GM12878 (cell line): Measurements from ENCODE around the gene ARID5B. TPM values are rescaled to one million over a fixed set of nuclear protein-coding genes. Genes with fewer than 3 reads are reported as not detected.

Experiments
- ATAC-seq: fragments of 200-7000 bp; cut with Tn5 transposase; 3 replicates; pipeline ENCODE4 v1.9.1; 2020; ENCODE audit warnings: mild to moderate bottlenecking, moderate library complexity
- BruUV-seq: library from RNA; stranded (reverse); fragments of 400-500 nt; replicated peaks from 2 replicates; lab custom pipeline; 2021; lab: Mats Ljungman, UMichigan
- CTCF ChIA-PET: fragments of 300-600 bp; sonication (Branson Sonifier 250); formaldehyde crosslinking; extraction: SDS; loops from one replicate; lab custom pipeline; 2021; ENCODE audit warnings: inconsistent platforms; lab: Yijun Ruan, JAX
- POLR2A ChIA-PET: fragments of 350-600 bp; formaldehyde crosslinking; extraction: SDS; loops from one replicate; lab custom pipeline; 2021; ENCODE audit warnings: inconsistent platforms; lab: Charles Lee
- RAD21 ChIA-PET: fragments of 300-600 bp; sonication (Branson Sonifier 250); formaldehyde crosslinking; loops from one replicate; lab custom pipeline; 2023; ENCODE audit warnings: antibody characterized with exemption; ENCODE audit not compliant: unreplicated experiment; lab: Charles Lee
- SMC1A ChIA-PET: fragments of 300-600 bp; sonication (Branson Sonifier 250); formaldehyde crosslinking; loops from one replicate; lab custom pipeline; 2023; ENCODE audit not compliant: unreplicated experiment, uncharacterized antibody; lab: Charles Lee
- DNase-seq: peaks from one replicate; pipeline ENCODE4 v3.0.0-alpha.2; 2011; ENCODE audit warnings: low read depth, low spot score
- FAIRE-seq: peaks from 3 replicates; lab custom pipeline; 2011; peaks lifted over from hg19 to GRCh38; lab: Jason Lieb, UNC
- H2AFZ ChIP-seq: 2 replicates; pipeline ENCODE4 v1.6.0; 2011; ENCODE audit warnings: low read depth, low read length, control low read depth; ENCODE audit not compliant: control insufficient read depth
- H3K27ac ChIP-seq: 2 replicates; pipeline ENCODE4 v1.5.1; 2011; ENCODE audit warnings: control low read depth; ENCODE audit not compliant: control insufficient read depth, insufficient read depth
- H3K27me3 ChIP-seq, 2 experiments: replicated peaks in 1 of 2; 2 replicates each; pipeline versions ENCODE4 v1.6.0 to v1.6.1; 2011; ENCODE audit warnings: low read length in 1 of 2; ENCODE audit not compliant: control insufficient read depth in 2 of 2, insufficient read depth in 2 of 2
- H3K36me3 ChIP-seq, 2 experiments: 2 replicates each; pipeline ENCODE4 v1.5.1; 2011; ENCODE audit warnings: low read length in 1 of 2; ENCODE audit not compliant: control insufficient read depth in 2 of 2, insufficient read depth in 2 of 2
- H3K4me1 ChIP-seq: 2 replicates; pipeline ENCODE4 v1.6.1; 2011; ENCODE audit warnings: mild to moderate bottlenecking, low read length, moderate library complexity, mixed read lengths; ENCODE audit not compliant: control insufficient read depth, insufficient read depth
- H3K4me2 ChIP-seq: 2 replicates; pipeline ENCODE4 v1.6.0; 2011; ENCODE audit warnings: control low read depth; ENCODE audit not compliant: control insufficient read depth, insufficient read depth
- H3K4me3 ChIP-seq: fragments of 200-600 bp; sonication (generic); 2 replicates; pipeline ENCODE4 v1.5.1; 2016
- H3K79me2 ChIP-seq: 2 replicates; pipeline ENCODE4 v1.6.0; 2011; ENCODE audit warnings: low read length; ENCODE audit not compliant: control insufficient read depth, insufficient read depth
- H3K9ac ChIP-seq: 2 replicates; pipeline ENCODE4 v1.8.0; 2011; ENCODE audit warnings: low read length, control low read depth, mixed read lengths; ENCODE audit not compliant: control insufficient read depth, insufficient read depth
- H3K9me3 ChIP-seq: replicated peaks from 3 replicates; pipeline ENCODE4 v1.5.1; 2011; ENCODE audit warnings: mild to moderate bottlenecking, low read length; ENCODE audit not compliant: control insufficient read depth, insufficient read depth
- H4K20me1 ChIP-seq: 2 replicates; pipeline ENCODE4 v1.6.0; 2011; ENCODE audit not compliant: control insufficient read depth, insufficient read depth
- E4F1 ChIP-seq: fragments of 450-650 bp; IDR thresholded peaks from 2 replicates; pipeline ENCODE4 v1.6.1; 2018; ENCODE audit warnings: borderline replicate concordance, mild to moderate bottlenecking; ENCODE audit not compliant: partially characterized antibody
- JUND ChIP-seq: IDR thresholded peaks from 2 replicates; pipeline ENCODE4 v1.6.1; 2012; ENCODE audit warnings: low read depth, mild to moderate bottlenecking, low read length, improper control_type of control experiment, moderate library complexity
- MTA3 ChIP-seq: IDR thresholded peaks from 2 replicates; pipeline ENCODE4 v1.6.1; 2012; ENCODE audit warnings: low read length, inconsistent platforms, borderline replicate concordance
- SMARCA5 ChIP-seq: fragments of 450-650 bp; IDR thresholded peaks from 2 replicates; pipeline ENCODE4 v1.6.1; 2017; ENCODE audit warnings: mild to moderate bottlenecking
- TARDBP ChIP-seq: IDR thresholded peaks from 2 replicates; pipeline ENCODE4 v1.6.1; 2016; ENCODE audit warnings: borderline replicate concordance
- ZBTB33 ChIP-seq: fragments of 450-650 bp; IDR thresholded peaks from 2 replicates; pipeline ENCODE4 v1.6.1; 2017; ENCODE audit warnings: mild to moderate bottlenecking
- WGBS: methylation state at CpG from one replicate; pipeline ENCODE4 v1.1.6; 2016; ENCODE audit warnings: low lambda C conversion rate; ENCODE audit not compliant: insufficient replicate concordance, insufficient coverage; ENCODE audit errors: missing lambda C conversion rate; 5-methylcytosine and 5-hydroxymethylcytosine counted together
- in situ Hi-C: fragments of 300-500 bp; cut with MboI; formaldehyde crosslinking; loops from 9 replicates; pipeline ENCODE4 v1.14.3; 2018; ENCODE audit warnings: mixed read lengths
- intact Hi-C: fragments of 100-400 bp; cut with micrococcal nuclease; formaldehyde crosslinking; loops from one replicate; pipeline ENCODE4 v1.14.2; 2022; ENCODE audit not compliant: unreplicated experiment
- polyA plus RNA-seq, 11 experiments: library from polyadenylated mRNA; depleted of rRNA in 4 of 11; unstranded in 6 of 11; stranded (reverse) in 5 of 11; fragments of >200 nt; fragmentation: Nextera tagmentation in 4 of 11; fragmentation: Illumina TruSeq in 1 of 11; extraction: Ambion mirVana in 4 of 11; extraction: Trizol in 1 of 11; gene quantifications; 1 replicate in 1 of 11; 2 replicates in 10 of 11; pipeline versions ENCODE4 v1.2.1 to v1.2.3, GENCODE V29; 2011 to 2016; ENCODE audit warnings: inconsistent platforms in 2 of 11, missing spikeins in 2 of 11, low read depth in 1 of 11
- total RNA-seq, 4 experiments: library from RNA; depleted of rRNA in 3 of 4; stranded (reverse); fragments of >200 nt in 3 of 4; fragmentation: Illumina TruSeq in 1 of 4; extraction: Trizol in 1 of 4; gene quantifications; 2 replicates each; pipeline versions ENCODE4 v1.2.1 to v1.2.3, GENCODE V29; 2013 to 2021
- TF ChIP-seq, protein P1 (sequence below): IDR thresholded peaks from 2 replicates; pipeline ENCODE4 v1.6.1; 2011; ENCODE audit warnings: low read depth, low read length, improper control_type of control experiment, borderline replicate concordance

Gene ARID5B
- total and polyA plus RNA-seq, 10 of the 15 experiments (the other 5 are each of a cell fraction or from before 2014, with no cell fraction given), result 2.7 to 8.5 (median 6.1) TPM

GRCh38 chr10:61973169-61973568, 71.7 kb downstream of the ARID5B start:
- H3K27ac ChIP-seq, result no peak overlapping the region
- CTCF ChIA-PET, result interaction anchor here (1.1 kb wide), 1 partner anchor 11 kb away, joined by 3 read pairs; no protein-coding TSS in a partner anchor
- TF ChIP-seq SMARCA5 (no peak), JUND (no peak), TARDBP (no peak), ZBTB33 (no peak), E4F1 (no peak), MTA3 (no peak)
- TF ChIP-seq, protein P1, sequence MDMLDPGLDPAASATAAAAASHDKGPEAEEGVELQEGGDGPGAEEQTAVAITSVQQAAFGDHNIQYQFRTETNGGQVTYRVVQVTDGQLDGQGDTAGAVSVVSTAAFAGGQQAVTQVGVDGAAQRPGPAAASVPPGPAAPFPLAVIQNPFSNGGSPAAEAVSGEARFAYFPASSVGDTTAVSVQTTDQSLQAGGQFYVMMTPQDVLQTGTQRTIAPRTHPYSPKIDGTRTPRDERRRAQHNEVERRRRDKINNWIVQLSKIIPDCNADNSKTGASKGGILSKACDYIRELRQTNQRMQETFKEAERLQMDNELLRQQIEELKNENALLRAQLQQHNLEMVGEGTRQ, result no peak
- TF ChIP-seq, all 136 proteins: peak for 0
- no peaks in the 10 kb centered on the region for H3K27me3 ChIP-seq
- RAD21 ChIA-PET, result no interaction called here
- no peak overlapping the region for H3K9ac ChIP-seq
- no peak overlapping the region for H2AFZ ChIP-seq
- SMC1A ChIA-PET, result interaction anchor here (1.5 kb wide), 1 partner anchor 9 kb away, joined by 6 read pairs; no protein-coding TSS in a partner anchor
- H3K4me2 ChIP-seq, result no peak overlapping the region
- no peak overlapping the region for H3K4me3 ChIP-seq
- peaks cover 41% of the 10 kb centered on the region for H3K79me2 ChIP-seq
- H3K4me1 ChIP-seq, result peaks cover 37% of the 10 kb centered on the region
- no peaks in the 10 kb centered on the region for H4K20me1 ChIP-seq
- WGBS, result 60% methylated on average over 2 of the region's 2 CpGs
- DNase-seq, result no peak
- peaks cover 0 to 4% of the 10 kb centered on the region in 2 experiments; a peak in 1 of 4 replicates for H3K36me3 ChIP-seq
- no peak for FAIRE-seq
- intact Hi-C loops (no loop called here), in situ Hi-C loops (no loop called here)
- no TSS peak for BruUV-seq
- POLR2A ChIA-PET, result no interaction called here
- H3K9me3 ChIP-seq, result peaks cover 6% of the 10 kb centered on the region; the same call in 2 of the 3 replicates
- ATAC-seq, result no peak
